CD4-positive, alpha-beta T cell treated with Interferon gamma for 1 hour (primary cell): ENCODE data around the gene UQCC3.

Experiments
- DNase-seq: peaks from one replicate; pipeline ENCODE4 v3.0.0-alpha.2; 2020

The UQCC3 gene

DNA sequence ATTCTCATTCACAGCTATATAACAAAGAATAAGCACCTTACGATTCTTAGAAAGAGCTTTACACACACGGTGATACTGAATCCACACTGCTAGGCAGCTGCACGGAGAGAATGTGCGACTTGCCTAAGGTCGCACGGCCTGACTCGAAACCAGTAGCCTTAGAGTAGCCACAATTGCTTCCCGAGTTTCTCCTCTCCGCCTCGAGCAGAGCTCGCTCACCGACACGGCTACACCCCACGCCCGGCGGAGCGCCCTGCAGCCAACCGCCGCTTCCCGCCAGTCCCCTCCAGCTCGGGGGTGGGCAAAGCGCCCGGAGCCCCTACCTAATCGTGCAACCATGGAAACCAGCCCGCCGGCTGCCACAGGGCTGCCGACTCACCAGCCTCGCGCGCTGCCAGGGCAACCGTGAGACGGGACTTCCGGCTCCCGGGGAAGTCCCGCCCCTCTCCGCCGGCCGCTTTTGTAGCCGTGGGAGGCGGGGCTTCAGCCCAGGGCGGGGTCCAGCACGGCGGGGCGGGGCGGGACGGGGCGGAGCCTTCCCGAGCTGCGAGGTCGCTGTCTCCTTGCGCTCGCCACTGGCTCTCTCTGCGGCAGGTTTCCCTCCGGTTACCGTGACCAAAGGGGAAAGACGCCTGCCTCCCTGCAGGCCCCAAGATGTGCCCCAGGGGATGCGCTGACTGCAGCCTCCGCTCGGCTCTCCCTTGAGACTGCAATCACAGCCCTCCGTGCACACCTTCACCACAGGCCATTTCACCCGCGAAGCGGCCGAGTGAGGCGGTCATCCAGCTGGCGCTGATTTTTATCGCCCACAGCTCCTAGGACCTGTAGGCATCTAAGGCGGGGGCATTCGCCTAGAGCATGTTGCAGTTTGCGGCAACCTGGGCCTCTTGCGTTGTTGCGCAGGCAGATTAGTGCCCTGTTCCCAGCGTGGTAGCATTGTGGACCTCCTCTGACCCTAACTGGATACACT lies 34.7 kb downstream of the UQCC3 start:
- peak; percentile 93 for DNase-seq

DNA sequence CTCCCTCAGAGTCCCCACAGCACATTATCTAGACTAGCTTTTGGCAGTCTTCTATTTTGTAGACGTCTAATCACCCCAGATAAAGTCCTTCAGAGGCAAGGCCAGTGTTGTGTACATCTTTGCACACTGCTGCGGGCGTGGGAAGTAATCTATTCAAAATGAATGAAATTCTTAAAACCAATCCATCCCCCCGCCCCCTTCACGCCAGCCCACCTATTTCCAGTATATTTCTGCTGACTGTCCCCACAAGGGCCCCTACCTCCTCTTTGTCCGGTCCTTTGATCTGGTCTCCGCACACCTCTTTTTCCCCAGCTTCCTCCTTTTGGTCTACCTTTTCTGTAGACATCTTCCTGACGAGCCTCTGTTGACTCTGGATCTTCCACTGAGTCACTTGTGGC lies 35.4 kb downstream of the UQCC3 start:
- no peak for DNase-seq

DNA sequence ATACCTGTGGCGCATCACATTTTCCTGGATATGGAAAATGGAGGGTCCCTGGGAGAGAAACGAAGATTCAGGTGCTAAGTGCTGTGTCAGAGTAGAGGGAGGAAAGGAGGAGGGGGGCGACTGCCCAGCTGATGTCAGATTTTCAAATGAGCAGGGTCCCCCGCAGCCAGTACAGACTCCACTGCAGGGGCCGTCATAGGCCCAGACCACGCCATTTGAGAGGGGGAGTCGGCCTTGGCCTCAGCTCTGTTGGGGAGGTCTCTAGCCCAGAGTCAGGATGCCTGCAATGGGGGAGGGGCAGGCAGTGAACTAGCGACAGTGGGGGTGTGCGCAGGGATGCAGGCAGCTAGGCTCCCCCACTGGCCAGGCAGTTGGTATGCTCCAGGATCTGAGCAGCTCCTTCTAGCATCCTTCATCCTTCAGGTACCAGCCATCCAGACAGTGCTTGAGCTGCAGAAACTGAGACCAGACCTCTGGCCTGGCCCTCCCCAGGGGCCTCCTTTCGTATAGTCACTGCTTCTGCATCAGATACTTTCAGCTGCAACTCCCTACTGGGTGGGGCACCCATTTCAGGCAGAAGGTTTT lies 35.9 kb downstream of the UQCC3 start, which contains the start of the genes BSCL2 and GNG3:
BSCL2 (minus strand) TSS at position 148 of the 585 bp plus-strand sequence. CDS start 229 bp downstream, outside the sequence.
GNG3 (plus strand) TSS at position 400 of the 585 bp plus-strand sequence. CDS start 620 bp downstream, outside the sequence.
- DNase-seq, result no peak

DNA sequence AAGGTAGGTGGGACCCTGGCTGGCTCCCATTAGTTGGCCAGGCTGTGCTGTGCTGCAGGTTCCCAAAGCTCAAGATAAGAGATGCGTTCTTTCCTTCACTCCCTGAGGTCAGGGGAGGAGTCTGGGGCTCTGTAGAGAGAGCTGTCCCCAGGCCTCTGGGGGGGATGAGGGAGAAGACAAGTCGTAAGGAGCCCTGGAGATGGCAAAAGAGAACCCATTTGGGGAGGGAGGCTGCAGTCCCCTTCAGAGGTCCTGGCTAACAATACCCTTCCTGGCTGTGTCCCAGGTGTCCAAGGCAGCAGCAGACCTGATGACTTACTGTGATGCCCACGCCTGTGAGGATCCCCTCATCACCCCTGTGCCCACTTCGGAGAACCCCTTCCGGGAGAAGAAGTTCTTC lies 36.9 kb downstream of the UQCC3 start:
- DNase-seq, result no peak

DNA sequence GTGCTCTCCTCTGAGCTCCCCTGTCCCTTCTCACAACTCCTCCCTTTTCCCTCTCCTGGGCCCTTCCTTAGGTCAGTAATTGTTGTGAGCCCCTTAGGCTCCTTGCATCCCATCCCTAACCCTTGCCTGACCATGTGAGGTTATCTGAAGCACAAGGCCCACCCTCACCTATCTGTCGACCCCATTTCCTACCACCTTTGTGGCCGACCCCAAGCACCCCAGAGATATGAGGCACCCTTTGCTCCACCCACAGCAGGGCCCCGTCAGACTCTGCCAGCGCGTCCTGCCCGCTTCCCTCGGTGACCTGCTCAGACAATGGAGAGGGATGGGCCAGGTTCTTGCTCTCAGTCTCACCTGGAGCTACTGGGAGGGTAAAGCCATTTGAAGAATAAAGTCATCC lies 37.3 kb downstream of the UQCC3 start:
- DNase-seq, result peak; percentile 35

DNA sequence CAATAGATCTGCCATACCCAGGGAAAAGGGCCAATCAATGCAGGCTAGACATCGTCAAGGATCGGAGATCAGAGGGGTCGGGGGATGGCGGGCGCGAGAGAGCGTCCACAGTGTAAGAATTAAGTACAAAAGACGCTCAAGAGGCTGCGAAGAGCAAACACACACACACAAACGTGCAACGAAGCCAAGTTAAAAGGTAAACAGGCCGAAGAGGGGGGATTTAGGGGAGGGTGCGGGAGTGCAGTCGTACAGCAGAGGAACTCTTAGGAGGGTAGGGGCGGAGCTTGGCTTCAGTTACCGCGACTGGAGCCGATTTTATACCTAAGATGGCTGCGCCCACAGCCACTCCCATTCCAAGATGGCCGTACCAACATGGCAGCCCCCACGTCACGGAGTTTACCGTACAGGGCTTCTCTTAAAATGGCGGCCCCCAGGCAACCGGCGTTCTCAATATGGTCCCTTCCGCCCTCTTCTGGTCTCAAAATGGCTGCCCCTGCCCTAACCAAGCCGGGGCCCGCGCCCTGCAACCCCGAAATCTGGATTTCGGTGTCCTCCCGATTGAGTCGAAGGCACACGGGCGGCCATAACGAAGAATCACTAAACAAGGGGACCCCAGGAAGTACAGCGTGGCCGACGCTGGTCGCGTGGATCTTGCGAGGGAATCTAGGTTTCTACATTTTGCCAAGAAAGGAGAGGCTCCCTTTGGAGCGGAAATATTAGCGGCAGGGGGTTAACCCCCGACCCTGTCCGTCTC lies 38.0 kb downstream of the UQCC3 start:
- DNase-seq, result peak; percentile 98

DNA sequence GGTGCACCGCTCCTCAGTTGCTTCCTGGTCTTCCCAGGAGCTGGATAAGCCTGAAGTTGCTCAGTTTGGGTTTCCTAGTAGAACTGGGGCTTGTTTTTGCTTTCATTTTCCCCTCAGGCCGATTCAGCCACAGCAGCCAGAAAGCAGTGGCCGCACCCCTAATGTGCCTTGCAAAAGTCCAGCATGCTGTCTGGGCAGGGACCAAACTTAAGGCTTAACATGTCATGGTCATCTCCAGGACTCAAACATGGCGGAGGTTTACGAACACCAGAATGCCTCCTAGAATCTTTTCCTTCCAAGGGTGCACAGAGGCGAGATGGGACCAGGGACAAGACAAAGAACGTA lies 38.5 kb downstream of the UQCC3 start:
- DNase-seq, result no peak

DNA sequence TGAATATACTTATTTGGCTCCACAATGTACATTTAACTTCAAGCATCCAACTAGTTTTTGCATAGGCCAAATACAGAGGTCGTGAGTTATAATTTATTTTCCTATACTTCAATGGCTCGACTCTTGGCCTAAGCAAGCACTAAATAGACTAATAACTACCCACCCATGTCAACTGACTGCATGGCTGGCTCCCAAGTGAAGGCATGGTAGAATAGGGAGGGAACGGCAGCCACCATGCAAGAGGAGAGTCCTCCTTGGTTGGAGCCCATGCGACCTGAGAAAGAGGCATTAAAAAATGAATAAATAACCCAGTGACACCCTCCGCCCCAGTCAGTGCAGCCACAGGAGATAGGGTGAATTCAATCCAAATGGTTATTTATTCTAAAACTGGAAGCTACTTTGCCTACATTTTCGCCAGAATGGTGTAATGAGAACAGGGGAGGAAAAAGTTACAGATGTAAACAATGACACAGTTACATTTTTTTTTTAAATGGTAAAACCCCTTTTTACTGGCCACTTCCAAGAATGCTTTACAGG lies 40.9 kb downstream of the UQCC3 start:
- DNase-seq, result no peak

DNA sequence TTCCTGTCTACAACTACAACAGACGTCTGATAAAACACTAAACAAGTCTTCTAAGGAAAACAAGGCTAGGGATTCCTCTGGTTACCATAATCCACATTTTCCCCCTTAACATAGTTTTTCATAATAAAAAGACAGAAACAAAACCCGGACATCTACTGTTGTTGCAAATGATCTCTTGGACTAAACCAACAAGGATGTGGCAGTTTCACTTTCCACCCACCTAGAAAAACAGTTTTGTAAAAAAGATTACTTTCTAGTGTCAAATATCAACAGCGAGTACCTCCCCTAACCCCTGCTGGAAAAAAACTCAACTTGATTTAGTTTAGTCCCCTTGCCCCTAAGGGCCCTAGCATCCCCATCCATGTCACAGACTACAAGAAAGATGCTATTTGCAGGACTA lies 41.4 kb downstream of the UQCC3 start:
- DNase-seq, result no peak

DNA sequence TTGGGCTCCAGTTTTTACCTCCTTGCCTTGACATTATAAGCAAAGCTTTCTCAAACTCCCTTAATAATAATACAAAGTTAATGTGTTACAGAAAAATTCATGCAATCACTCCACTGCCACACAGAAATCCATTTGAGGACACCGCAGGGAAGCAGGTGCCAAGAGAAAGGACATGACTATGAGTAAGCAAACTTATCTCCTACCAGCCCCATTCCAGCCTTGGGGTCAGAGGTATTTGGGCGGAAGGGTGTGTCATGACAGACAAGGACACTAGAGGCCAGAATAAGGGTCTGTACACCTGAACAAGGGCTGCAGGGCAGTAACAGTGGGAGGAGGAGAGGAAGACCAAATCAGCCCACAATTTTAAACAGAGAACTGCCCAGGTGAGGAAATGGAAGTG lies 41.9 kb downstream of the UQCC3 start:
- no peak for DNase-seq

DNA sequence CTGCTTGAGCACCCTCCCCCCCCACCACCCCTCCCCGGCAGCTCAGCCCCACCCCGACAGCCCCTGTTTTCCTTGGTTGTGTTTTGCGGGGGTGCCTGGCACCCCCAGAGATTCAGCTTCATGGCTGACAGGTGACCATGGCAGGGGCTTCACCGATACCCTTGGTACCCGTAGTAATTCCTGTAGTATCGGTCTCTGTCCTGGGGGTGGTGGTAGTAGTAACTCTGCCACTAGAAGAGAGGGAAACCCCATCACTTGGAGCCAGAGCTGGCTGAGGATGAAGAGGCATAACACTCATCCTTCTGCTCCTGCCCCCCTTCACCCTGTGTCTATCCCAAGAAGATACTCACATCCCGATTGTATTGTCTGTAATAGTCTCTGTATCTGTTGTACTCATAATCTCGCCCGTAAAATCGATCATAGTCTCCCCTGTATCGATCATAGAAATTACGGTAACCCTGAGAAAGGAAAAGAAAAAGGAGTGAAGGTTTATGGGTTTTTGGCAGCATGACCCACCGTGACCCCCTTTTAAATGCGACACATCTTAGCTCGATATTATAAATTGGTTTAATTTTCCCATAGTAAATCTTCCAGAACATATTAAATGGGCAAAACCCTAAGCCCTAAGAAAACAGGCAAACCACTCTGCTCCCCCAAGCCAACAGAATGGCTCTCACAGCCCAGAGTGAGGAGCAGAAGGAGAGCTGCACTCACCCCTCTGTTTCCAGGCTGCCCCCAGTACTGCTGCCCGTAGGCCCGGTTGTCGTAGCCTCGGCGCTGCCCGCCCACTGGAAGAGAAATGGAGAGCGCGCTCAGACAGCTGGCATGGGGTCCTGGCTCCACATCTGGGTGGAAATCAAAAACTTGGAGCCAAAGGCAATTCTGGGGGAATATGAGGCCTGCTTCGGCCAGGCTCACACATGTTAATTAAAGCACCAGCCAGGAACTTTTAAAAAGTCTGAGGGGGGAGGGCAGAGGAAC lies 44.0 kb downstream of the UQCC3 start:
- DNase-seq, result no peak

DNA sequence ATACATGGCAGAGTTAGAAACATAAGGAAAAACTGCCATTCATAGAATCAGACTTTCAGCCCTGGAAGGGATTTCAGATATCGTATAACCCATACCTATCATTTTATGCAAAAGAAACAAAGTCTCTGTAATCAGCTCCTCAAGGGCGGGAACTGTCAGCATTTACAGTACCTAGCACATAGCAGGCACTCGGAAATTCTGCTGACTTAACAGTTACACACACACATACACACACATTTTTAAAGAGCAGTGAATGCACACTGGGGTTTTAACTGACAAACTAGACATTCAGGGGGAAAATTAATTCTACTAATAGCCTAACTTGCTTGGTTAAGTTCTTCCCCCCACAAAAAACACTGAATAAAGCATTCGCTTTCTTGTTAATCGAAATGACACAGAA lies 44.7 kb downstream of the UQCC3 start:
- no peak for DNase-seq

DNA sequence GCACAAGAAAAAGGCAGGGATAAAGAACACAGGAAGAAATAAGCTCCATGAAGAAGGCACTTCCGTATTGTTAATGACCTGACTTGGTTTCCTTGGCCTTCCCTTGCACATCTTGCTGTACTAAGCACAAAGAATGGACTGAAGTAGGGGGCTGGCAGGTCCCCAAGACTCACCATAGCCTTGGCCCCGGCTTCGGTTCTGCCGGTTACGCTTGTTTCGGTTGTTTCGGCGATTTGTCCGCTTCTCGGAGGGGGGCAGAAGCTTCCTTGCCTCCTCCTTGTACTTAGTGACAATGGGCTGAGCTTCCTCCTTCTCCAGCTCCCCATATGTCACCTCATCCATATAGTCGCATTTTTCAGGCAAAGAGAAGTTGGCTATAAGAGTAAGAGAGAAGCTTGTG lies 45.3 kb downstream of the UQCC3 start:
- no peak for DNase-seq

DNA sequence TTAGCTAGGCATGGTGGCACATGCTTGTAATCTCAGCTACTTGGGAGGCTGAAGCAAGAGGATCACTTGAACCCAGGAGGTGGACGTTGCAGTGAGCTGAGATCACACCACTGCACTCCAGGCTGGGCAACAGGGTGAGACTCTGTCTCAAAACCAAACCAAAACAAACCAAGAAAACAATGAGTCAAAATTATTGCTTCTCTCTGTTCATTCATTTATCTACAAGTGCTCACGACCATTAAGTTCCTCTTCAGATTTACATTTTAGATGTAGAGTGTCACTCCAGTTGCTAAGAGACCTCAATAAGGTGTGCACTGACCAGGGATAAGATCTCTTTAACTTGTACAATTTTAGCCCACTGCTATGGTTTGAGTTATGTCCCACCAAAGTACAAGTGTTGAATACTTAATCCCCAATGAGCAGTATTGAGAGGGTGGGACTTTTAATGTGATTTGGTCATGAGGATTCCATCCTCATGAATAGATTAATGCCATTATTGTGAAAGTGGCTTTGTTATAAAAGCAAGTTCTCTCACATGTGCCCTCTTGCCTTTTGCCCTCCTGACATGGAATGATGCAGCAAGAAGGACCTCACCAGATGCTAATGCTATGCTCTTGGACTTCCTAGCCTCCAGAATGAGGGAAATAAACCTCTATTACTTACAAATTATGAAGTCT lies 48.0 kb downstream of the UQCC3 start:
- no peak for DNase-seq

DNA sequence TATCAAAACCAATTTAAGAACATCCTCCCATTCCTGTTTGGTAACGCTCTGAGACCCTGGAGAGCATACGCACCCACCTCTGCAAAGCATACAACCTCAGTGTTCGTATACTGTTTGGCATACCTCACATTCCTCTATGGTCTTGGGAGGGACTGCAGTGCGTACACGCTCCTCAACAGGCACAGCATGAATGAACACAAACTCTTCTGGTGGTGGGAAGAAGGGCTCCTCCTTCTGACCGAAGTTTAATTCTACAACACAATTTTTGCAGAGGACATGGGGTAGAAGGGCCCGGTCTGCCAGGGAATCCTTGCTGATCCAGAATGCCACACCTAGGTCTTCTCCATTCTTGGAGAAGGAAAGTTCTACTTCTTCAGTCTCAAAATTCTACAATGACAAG lies 50.5 kb downstream of the UQCC3 start:
- DNase-seq, result no peak
